Neural cell (in vitro differentiated cells): ENCODE data around the gene CD68. TPM values are rescaled to one million over a fixed set of nuclear protein-coding genes. Genes with fewer than 3 reads are reported as not detected.
"Not testable (repeated sequence)": the region's sequence is repeated elsewhere in the genome, so short reads cannot be mapped to it uniquely, and the experiment has no call there.

Source experiments
- H2AFZ ChIP-seq: fragments of 200-600, 300-800 bp; sonication (generic), shearing (Covaris generic); 2 replicates; pipeline ENCODE4 v1.6.0; 2014; ENCODE audit warnings: low read depth, mild to moderate bottlenecking, antibody characterized with exemption, low read length, moderate library complexity
- H3F3A ChIP-seq: fragments of 200-600 bp; shearing (Covaris generic); 2 replicates; pipeline ENCODE4 v1.6.1; 2016; ENCODE audit warnings: mild to moderate bottlenecking, moderate library complexity, mixed read lengths, antibody characterized with exemption, low read length; ENCODE audit not compliant: insufficient read depth, poor library complexity, severe bottlenecking
- H3K27ac ChIP-seq: fragments of 200-600, 300-800 bp; sonication (generic), shearing (Covaris generic); 2 replicates; pipeline ENCODE4 v1.5.1; 2014; ENCODE audit warnings: mild to moderate bottlenecking, low read length, moderate library complexity
- H3K27me3 ChIP-seq: fragments of 300-800, 200-600 bp; sonication (generic), shearing (Covaris generic); 2 replicates; pipeline ENCODE4 v1.6.0; 2014; ENCODE audit warnings: mild to moderate bottlenecking, low read depth, low read length, moderate library complexity; ENCODE audit not compliant: insufficient read depth
- H3K36me3 ChIP-seq: fragments of 300-800, 200-600 bp; sonication (generic), shearing (Covaris generic); 2 replicates; pipeline ENCODE4 v1.5.1; 2014; ENCODE audit warnings: mild to moderate bottlenecking, antibody characterized with exemption, low read length, moderate library complexity; ENCODE audit not compliant: insufficient read depth
- H3K4me2 ChIP-seq: fragments of 300-800, 200-600 bp; sonication (generic), shearing (Covaris generic); 2 replicates; pipeline ENCODE4 v1.6.0; 2014; ENCODE audit warnings: mild to moderate bottlenecking, low read length
- H3K4me3 ChIP-seq: fragments of 300-800, 200-600 bp; sonication (generic), shearing (Covaris generic); 2 replicates; pipeline ENCODE4 v1.5.1; 2014; ENCODE audit warnings: mild to moderate bottlenecking, low read length, moderate library complexity
- H3K79me2 ChIP-seq: fragments of 200-600 bp; shearing (Covaris generic); replicated peaks from 2 replicates; pipeline ENCODE4 v1.6.0; 2014; ENCODE audit warnings: mild to moderate bottlenecking, low read length, moderate library complexity; ENCODE audit not compliant: insufficient read depth
- H3K9ac ChIP-seq: fragments of 300-800, 200-600 bp; sonication (generic), shearing (Covaris generic); 2 replicates; pipeline ENCODE4 v1.6.1; 2016; ENCODE audit warnings: mild to moderate bottlenecking, low read length, mixed read lengths
- H3K9me2 ChIP-seq: fragments of 200-600 bp; shearing (Covaris generic); 2 replicates; pipeline ENCODE4 v1.6.1; 2016; ENCODE audit warnings: mild to moderate bottlenecking, low read length, mixed read lengths; ENCODE audit not compliant: insufficient read depth
- H3K9me3 ChIP-seq: fragments of 200-600, 300-800 bp; sonication (generic), shearing (Covaris generic); 2 replicates; pipeline ENCODE4 v1.6.1; 2016; ENCODE audit warnings: mild to moderate bottlenecking, mixed run types, low read length, moderate library complexity, mixed read lengths
- H4K20me1 ChIP-seq: fragments of 200-600 bp; shearing (Covaris generic); 2 replicates; pipeline ENCODE4 v1.6.1; 2016; ENCODE audit warnings: mild to moderate bottlenecking, mixed run types; ENCODE audit not compliant: insufficient read depth
- EP300 ChIP-seq: fragments of 450-650 bp; conservative IDR thresholded peaks from 2 replicates; pipeline ENCODE4 v1.6.1; 2014; ENCODE audit warnings: antibody characterized with exemption, mild to moderate bottlenecking, moderate library complexity; ENCODE audit not compliant: poor library complexity, severe bottlenecking
- EZH2 ChIP-seq: fragments of 200-600, 300-800 bp; shearing (Covaris generic), sonication (generic); IDR thresholded peaks from 2 replicates; pipeline ENCODE4 v1.6.1; 2014; ENCODE audit warnings: antibody characterized with exemption, low read length, borderline replicate concordance, mild to moderate bottlenecking; ENCODE audit not compliant: insufficient read depth, poor library complexity, severe bottlenecking
- MXI1 ChIP-seq: fragments of 450-650 bp; conservative IDR thresholded peaks from 2 replicates; pipeline ENCODE4 v1.6.1; 2014; ENCODE audit warnings: antibody characterized with exemption, mild to moderate bottlenecking; ENCODE audit not compliant: poor library complexity, severe bottlenecking
- POLR2AphosphoS5 ChIP-seq: IDR thresholded peaks from 2 replicates; pipeline ENCODE4 v1.6.1; 2012
- RAD21 ChIP-seq: fragments of 450-650 bp; conservative IDR thresholded peaks from 2 replicates; pipeline ENCODE4 v1.6.1; 2014; ENCODE audit warnings: antibody characterized with exemption, mild to moderate bottlenecking, moderate library complexity
- SMC3 ChIP-seq: fragments of 450-650 bp; conservative IDR thresholded peaks from 2 replicates; pipeline ENCODE4 v1.6.1; 2014; ENCODE audit warnings: antibody characterized with exemption, mild to moderate bottlenecking, moderate library complexity; ENCODE audit not compliant: poor library complexity
- TAF1 ChIP-seq: IDR thresholded peaks from 2 replicates; pipeline ENCODE4 v1.6.1; 2012; ENCODE audit warnings: low read depth
- polyA plus RNA-seq: library from polyadenylated mRNA; depleted of rRNA; stranded (reverse); fragments of >200 nt; gene quantifications from 2 replicates; pipeline ENCODE4 v1.2.3, GENCODE V29; 2014
- TF ChIP-seq, protein P1 (sequence below): fragments of 450-650 bp; IDR thresholded peaks from 2 replicates; pipeline ENCODE4 v1.5.1; 2014; ENCODE audit warnings: antibody characterized with exemption, mild to moderate bottlenecking, moderate library complexity; ENCODE audit not compliant: poor library complexity, severe bottlenecking
- TF ChIP-seq, protein P2 (sequence below): IDR thresholded peaks from 2 replicates; pipeline ENCODE4 v1.6.1; 2012; ENCODE audit warnings: borderline replicate concordance

CD68 gene
- polyA plus RNA-seq, 1 donor from 2014 or later = not detected

DNA sequence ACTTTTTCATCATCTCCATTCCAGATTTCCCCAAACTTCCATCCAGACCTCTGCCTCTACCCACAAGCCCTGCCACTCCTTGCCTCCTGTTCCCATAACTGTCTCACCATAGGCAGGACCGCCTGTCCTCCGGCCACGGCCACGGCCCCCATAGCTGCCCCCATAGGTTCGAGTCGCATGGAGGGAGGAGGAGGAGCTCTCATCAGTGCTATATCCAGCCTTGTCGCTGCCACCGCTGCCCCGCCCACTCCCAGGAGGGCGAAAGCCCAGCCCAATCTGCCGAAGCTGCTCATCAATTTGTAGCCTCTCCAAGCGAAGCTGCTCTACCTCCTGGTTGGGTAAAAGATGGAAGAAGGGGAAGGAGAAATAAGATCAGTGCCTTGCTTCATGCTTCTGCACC is 13.9 kb downstream of the CD68 start:
- no peaks in the 10 kb centered on the region for H3F3A ChIP-seq
- no peak for TF ChIP-seq RAD21
- TF ChIP-seq, protein P1, sequence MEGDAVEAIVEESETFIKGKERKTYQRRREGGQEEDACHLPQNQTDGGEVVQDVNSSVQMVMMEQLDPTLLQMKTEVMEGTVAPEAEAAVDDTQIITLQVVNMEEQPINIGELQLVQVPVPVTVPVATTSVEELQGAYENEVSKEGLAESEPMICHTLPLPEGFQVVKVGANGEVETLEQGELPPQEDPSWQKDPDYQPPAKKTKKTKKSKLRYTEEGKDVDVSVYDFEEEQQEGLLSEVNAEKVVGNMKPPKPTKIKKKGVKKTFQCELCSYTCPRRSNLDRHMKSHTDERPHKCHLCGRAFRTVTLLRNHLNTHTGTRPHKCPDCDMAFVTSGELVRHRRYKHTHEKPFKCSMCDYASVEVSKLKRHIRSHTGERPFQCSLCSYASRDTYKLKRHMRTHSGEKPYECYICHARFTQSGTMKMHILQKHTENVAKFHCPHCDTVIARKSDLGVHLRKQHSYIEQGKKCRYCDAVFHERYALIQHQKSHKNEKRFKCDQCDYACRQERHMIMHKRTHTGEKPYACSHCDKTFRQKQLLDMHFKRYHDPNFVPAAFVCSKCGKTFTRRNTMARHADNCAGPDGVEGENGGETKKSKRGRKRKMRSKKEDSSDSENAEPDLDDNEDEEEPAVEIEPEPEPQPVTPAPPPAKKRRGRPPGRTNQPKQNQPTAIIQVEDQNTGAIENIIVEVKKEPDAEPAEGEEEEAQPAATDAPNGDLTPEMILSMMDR = no peak
- H3K36me3 ChIP-seq = peaks cover 7% of the 10 kb centered on the region
- H3K79me2 ChIP-seq = no peaks in the 10 kb centered on the region
- H3K27me3 ChIP-seq = no peaks in the 10 kb centered on the region
- H4K20me1 ChIP-seq = no peaks in the 10 kb centered on the region
- H2AFZ ChIP-seq = no peak overlapping the region
- H3K9ac ChIP-seq = no peak overlapping the region
- H3K4me3 ChIP-seq = no peak overlapping the region
- H3K27ac ChIP-seq = no peak overlapping the region
- H3K4me2 ChIP-seq = no peak overlapping the region
- H3K9me3 ChIP-seq = no peaks in the 10 kb centered on the region
- H3K9me2 ChIP-seq = no peaks in the 10 kb centered on the region

DNA sequence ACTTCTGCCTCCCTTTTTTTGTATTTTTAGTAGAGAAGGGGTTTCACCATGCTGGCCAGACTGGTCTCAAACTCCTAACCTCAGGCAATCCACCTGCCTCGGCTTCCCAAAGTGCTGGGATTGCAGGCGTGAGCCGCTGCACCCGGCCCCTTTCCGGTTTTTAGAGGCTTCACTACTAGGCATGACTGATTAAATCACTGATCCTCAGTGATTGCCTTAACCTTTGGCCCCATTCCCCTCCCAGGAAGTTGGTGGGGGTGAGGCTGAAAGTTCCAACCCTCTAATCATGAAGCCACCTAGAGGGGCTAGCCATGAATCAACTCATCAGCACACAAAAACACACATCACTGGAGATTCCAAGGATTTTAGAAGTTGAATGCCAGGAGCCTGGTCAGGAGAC is 18.1 kb downstream of the CD68 start:
- not testable (repeated sequence) for H3K4me2 ChIP-seq, H3F3A ChIP-seq, H4K20me1 ChIP-seq, H3K4me3 ChIP-seq, H3K9me3 ChIP-seq, H3K9me2 ChIP-seq, H3K27me3 ChIP-seq, H3K79me2 ChIP-seq, H3K27ac ChIP-seq, H2AFZ ChIP-seq, H3K36me3 ChIP-seq, H3K9ac ChIP-seq

DNA sequence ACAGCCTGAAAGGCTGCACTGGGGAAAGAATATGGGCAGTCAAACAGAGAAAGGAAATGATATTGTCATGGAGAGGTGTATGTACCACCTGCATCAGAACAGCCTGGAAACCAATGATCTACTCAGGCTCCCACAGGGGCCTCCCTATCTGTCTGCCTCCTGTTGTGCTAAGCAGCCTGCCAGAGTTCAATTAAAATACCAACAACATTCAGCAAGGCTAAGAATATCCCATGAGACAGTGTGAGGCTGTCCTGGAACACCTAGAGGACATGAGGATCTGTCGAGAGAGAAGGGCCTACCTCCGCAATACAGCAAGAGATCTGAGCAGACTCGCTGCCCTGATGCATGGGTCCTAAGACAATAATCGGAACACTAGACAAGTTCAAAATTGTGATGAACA is 26.8 kb downstream of the CD68 start:
- Histone ChIP-seq H4K20me1 (no peaks in the 10 kb centered on the region), H3K36me3 (no peaks in the 10 kb centered on the region), H3K27me3 (no peaks in the 10 kb centered on the region), H3K9me2 (no peaks in the 10 kb centered on the region), H3K4me2 (no peak overlapping the region), H3F3A (no peaks in the 10 kb centered on the region), H2AFZ (no peak overlapping the region), H3K9me3 (no peaks in the 10 kb centered on the region), H3K9ac (no peak overlapping the region), H3K27ac (no peak overlapping the region), H3K79me2 (peaks cover 33% of the 10 kb centered on the region), H3K4me3 (no peak overlapping the region)
- TF ChIP-seq TAF1 (no peak), POLR2AphosphoS5 (no peak), EZH2 (no peak), MXI1 (no peak), RAD21 (no peak), EP300 (no peak), SMC3 (no peak)
- TF ChIP-seq, protein P2, sequence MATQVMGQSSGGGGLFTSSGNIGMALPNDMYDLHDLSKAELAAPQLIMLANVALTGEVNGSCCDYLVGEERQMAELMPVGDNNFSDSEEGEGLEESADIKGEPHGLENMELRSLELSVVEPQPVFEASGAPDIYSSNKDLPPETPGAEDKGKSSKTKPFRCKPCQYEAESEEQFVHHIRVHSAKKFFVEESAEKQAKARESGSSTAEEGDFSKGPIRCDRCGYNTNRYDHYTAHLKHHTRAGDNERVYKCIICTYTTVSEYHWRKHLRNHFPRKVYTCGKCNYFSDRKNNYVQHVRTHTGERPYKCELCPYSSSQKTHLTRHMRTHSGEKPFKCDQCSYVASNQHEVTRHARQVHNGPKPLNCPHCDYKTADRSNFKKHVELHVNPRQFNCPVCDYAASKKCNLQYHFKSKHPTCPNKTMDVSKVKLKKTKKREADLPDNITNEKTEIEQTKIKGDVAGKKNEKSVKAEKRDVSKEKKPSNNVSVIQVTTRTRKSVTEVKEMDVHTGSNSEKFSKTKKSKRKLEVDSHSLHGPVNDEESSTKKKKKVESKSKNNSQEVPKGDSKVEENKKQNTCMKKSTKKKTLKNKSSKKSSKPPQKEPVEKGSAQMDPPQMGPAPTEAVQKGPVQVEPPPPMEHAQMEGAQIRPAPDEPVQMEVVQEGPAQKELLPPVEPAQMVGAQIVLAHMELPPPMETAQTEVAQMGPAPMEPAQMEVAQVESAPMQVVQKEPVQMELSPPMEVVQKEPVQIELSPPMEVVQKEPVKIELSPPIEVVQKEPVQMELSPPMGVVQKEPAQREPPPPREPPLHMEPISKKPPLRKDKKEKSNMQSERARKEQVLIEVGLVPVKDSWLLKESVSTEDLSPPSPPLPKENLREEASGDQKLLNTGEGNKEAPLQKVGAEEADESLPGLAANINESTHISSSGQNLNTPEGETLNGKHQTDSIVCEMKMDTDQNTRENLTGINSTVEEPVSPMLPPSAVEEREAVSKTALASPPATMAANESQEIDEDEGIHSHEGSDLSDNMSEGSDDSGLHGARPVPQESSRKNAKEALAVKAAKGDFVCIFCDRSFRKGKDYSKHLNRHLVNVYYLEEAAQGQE = no peak
- TF ChIP-seq, protein P1 = no peak
